ENCODE measurements around the gene GPR176. TPM values are rescaled to one million over a fixed set of nuclear protein-coding genes. Genes with fewer than 3 reads are reported as not detected.

GPR176 gene
- total and polyA plus RNA-seq, 2 experiments from 2014 or later: 2.7 to 7.0 TPM

- Histone ChIP-seq H3K79me2 (no peaks in the 10 kb centered on the region), H4K20me1 (ENCODE audit: insufficient read depth, poor library complexity, severe bottlenecking) (no peaks in the 10 kb centered on the region), H3K27me3 (no peaks in the 10 kb centered on the region), H2AFZ (no peak overlapping the region), H3K4me2 (no peak overlapping the region), H3K4me1 (ENCODE audit: insufficient read depth) (no peaks in the 10 kb centered on the region), H3K27ac (no peak overlapping the region), H3K36me3 (replicated peaks; ENCODE audit: insufficient read depth, low read depth) (no peaks in the 10 kb centered on the region), H3K4me3 (no peak overlapping the region), H3K9me2 (replicated peaks; ENCODE audit: insufficient read depth) (no peaks in the 10 kb centered on the region), H3K9me3 (ENCODE audit: low read depth) (no peaks in the 10 kb centered on the region)
- no peak for TF ChIP-seq EZH2phosphoT487 (IDR thresholded peaks at IDR 0.05; ENCODE audit: low read depth, severe bottlenecking, unreplicated experiment)
- TF ChIP-seq EZH2 (IDR thresholded peaks at IDR 0.05; ENCODE audit: borderline replicate concordance): no peak
- TF ChIP-seq, protein P1, sequence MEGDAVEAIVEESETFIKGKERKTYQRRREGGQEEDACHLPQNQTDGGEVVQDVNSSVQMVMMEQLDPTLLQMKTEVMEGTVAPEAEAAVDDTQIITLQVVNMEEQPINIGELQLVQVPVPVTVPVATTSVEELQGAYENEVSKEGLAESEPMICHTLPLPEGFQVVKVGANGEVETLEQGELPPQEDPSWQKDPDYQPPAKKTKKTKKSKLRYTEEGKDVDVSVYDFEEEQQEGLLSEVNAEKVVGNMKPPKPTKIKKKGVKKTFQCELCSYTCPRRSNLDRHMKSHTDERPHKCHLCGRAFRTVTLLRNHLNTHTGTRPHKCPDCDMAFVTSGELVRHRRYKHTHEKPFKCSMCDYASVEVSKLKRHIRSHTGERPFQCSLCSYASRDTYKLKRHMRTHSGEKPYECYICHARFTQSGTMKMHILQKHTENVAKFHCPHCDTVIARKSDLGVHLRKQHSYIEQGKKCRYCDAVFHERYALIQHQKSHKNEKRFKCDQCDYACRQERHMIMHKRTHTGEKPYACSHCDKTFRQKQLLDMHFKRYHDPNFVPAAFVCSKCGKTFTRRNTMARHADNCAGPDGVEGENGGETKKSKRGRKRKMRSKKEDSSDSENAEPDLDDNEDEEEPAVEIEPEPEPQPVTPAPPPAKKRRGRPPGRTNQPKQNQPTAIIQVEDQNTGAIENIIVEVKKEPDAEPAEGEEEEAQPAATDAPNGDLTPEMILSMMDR (IDR thresholded peaks at IDR 0.05; ENCODE audit: poor library complexity): no peak
- 90% methylated on average over 3 of the region's 3 CpGs for WGBS (ENCODE audit: low lambda C conversion rate, missing lambda C conversion rate)
- no peak for DNase-seq (ENCODE audit: low spot score)
These were observed 59.9 kb downstream of the GPR176 start for GRCh38 chr15:39860200-39860599.

GRCh38 chr15:39859636-39860035, 60.4 kb downstream of the GPR176 start:
- Histone ChIP-seq H3K9me3 (ENCODE audit: low read depth) (no peaks in the 10 kb centered on the region), H3K79me2 (no peaks in the 10 kb centered on the region), H3K9me2 (replicated peaks; ENCODE audit: insufficient read depth) (no peaks in the 10 kb centered on the region), H3K4me1 (ENCODE audit: insufficient read depth) (no peaks in the 10 kb centered on the region), H3K27ac (no peak overlapping the region), H3K4me3 (no peak overlapping the region), H3K4me2 (no peak overlapping the region), H3K36me3 (replicated peaks; ENCODE audit: insufficient read depth, low read depth) (no peaks in the 10 kb centered on the region), H2AFZ (no peak overlapping the region), H4K20me1 (ENCODE audit: insufficient read depth, poor library complexity, severe bottlenecking) (no peaks in the 10 kb centered on the region), H3K27me3 (no peaks in the 10 kb centered on the region)
- 88% methylated on average over 4 of the region's 4 CpGs for WGBS (ENCODE audit: low lambda C conversion rate, missing lambda C conversion rate)
- no peak for DNase-seq (ENCODE audit: low spot score)
- TF ChIP-seq EZH2 (IDR thresholded peaks at IDR 0.05; ENCODE audit: borderline replicate concordance) (no peak), EZH2phosphoT487 (IDR thresholded peaks at IDR 0.05; ENCODE audit: low read depth, severe bottlenecking, unreplicated experiment) (no peak)
- TF ChIP-seq, protein P1 (IDR thresholded peaks at IDR 0.05; ENCODE audit: poor library complexity): no peak

GRCh38 chr15:39857132-39857531, 62.9 kb downstream of the GPR176 start:
- Histone ChIP-seq H4K20me1 (ENCODE audit: insufficient read depth, poor library complexity, severe bottlenecking) (no peaks in the 10 kb centered on the region), H3K9me3 (ENCODE audit: low read depth) (no peaks in the 10 kb centered on the region), H3K4me1 (ENCODE audit: insufficient read depth) (no peaks in the 10 kb centered on the region), H3K27me3 (no peaks in the 10 kb centered on the region), H3K9me2 (replicated peaks; ENCODE audit: insufficient read depth) (no peaks in the 10 kb centered on the region), H3K79me2 (no peaks in the 10 kb centered on the region), H2AFZ (no peak overlapping the region), H3K4me2 (no peak overlapping the region), H3K27ac (no peak overlapping the region), H3K4me3 (no peak overlapping the region), H3K36me3 (replicated peaks; ENCODE audit: insufficient read depth, low read depth) (no peaks in the 10 kb centered on the region)
- no peak for DNase-seq (ENCODE audit: low spot score)
- no peak for TF ChIP-seq EZH2 (IDR thresholded peaks at IDR 0.05; ENCODE audit: borderline replicate concordance)
- 88% methylated on average over 1 of the region's 1 CpG for WGBS (ENCODE audit: low lambda C conversion rate, missing lambda C conversion rate)

DNA sequence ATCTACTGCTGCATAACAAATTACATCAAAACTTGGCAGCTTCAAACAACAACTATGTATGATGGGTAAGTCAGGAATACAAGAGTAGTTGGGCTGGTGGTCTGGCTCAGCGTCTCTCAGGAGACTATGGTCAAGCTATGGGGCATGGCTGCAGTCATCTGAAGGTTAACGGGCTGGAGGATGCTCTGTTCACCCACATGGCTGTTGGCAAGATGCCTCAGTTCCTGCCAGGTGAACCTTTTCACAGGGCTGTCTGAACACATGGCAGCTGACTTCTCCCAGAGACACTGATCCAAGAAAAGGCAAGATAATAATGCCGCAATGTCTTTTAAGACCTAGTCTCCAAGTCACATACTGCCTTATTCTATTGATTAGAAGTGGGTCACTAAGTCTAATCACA, 63.7 kb downstream of the GPR176 start:
- H3K4me3 ChIP-seq: no peak overlapping the region
- no peaks in the 10 kb centered on the region for H3K9me3 ChIP-seq (ENCODE audit: low read depth)
- H3K36me3 ChIP-seq (replicated peaks; ENCODE audit: insufficient read depth, low read depth): no peaks in the 10 kb centered on the region
- WGBS (ENCODE audit: low lambda C conversion rate, missing lambda C conversion rate): 90% methylated on average over 3 of the region's 3 CpGs
- no peaks in the 10 kb centered on the region for H3K27me3 ChIP-seq
- TF ChIP-seq, protein P1 (IDR thresholded peaks at IDR 0.05; ENCODE audit: poor library complexity): no peak
- TF ChIP-seq EZH2phosphoT487 (IDR thresholded peaks at IDR 0.05; ENCODE audit: low read depth, severe bottlenecking, unreplicated experiment): no peak
- no peak for TF ChIP-seq EZH2 (IDR thresholded peaks at IDR 0.05; ENCODE audit: borderline replicate concordance)
- no peaks in the 10 kb centered on the region for H3K4me1 ChIP-seq (ENCODE audit: insufficient read depth)
- DNase-seq (ENCODE audit: low spot score): no peak
- H2AFZ ChIP-seq: no peak overlapping the region
- H3K79me2 ChIP-seq: no peaks in the 10 kb centered on the region
- no peaks in the 10 kb centered on the region for H4K20me1 ChIP-seq (ENCODE audit: insufficient read depth, poor library complexity, severe bottlenecking)
- no peaks in the 10 kb centered on the region for H3K9me2 ChIP-seq (replicated peaks; ENCODE audit: insufficient read depth)
- H3K27ac ChIP-seq: no peak overlapping the region
- H3K4me2 ChIP-seq: no peak overlapping the region
